Measurements from ENCODE around the gene ZNF100. TPM values are rescaled to one million over a fixed set of nuclear protein-coding genes. Genes with fewer than 3 reads are reported as not detected.
A peak's percentile ranks its signal among the peaks of the same experiment; 100 is the strongest.
"Not testable (repeated sequence)": the region's sequence is repeated elsewhere in the genome, so short reads cannot be mapped to it uniquely, and the experiment has no call there.

ZNF100 gene
- total RNA-seq, 2 experiments from 2014 or later, result 23.4 to 28.2 TPM

DNA sequence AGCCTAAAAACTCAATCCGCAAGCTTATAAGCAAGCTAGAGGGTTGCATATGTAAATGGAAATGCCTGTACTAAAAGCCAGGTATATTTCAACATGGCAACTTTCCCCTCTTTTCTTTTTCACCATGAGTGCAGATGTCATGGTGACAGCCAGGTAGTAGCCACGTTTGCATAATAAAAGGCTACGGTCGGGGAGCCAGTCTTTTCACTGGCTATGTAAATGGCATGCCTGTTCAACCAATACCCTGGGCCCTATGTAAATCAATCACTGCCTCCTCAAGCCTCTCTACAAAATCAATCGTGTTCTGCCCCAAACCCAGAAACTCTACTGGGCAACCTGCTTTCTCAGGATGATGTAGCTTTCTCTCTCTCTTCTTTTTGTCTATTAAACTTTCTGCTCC lies 87.4 kb downstream of the ZNF100 start:
- no peak overlapping the region for H3K27ac Mint-ChIP-seq

DNA sequence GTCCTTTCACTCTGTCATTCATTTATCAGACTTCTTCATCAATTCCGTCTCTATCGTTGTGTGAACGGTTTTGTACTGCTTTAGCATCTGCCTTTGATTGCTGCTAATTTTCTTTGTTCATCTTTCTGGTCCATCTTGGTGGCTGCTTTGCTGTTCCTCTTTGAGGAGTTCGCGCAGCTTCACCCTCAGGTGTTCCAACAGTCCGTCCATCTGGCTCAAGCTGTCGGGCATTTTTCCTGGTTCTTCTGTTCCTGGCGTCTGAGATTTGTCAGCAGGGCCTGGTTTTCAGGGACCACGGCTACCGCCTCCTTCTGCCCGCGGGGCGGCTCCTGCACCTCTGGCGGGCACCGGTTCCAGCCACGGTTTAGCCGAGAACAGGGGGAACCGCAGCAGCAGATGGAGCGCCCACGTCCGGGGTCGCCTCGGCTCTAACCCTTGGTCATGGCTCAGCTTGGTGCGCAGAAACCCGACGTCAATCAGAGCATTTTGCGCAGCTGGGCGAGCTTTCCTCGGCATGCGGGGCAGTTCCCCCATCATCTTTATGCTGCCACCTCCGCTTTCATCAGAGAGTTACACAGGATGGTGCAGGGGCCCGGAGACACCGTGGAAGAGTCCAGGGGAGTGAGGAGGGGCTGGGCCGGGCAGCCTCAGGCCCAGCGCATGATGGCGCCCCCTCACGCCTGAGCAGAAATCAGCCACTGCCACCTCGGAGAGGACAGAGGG lies 89.5 kb downstream of the ZNF100 start:
- H3K27me3 Mint-ChIP-seq, result no peaks in the 10 kb centered on the region
- peak overlapping the region; percentile 60 for H3K4me3 Mint-ChIP-seq
- peaks cover 2% of the 10 kb centered on the region for H3K4me1 Mint-ChIP-seq
- no peak overlapping the region for H3K27ac Mint-ChIP-seq
- H3K36me3 Mint-ChIP-seq, result no peaks in the 10 kb centered on the region
- peaks cover 5% of the 10 kb centered on the region for H3K9me3 Mint-ChIP-seq
- DNase-seq, result peak; percentile 6

More for the DNA sequence above, 87.4 kb downstream of the ZNF100 start:
- Mint-ChIP-seq H3K4me3 (no peak overlapping the region), H3K4me1 (peaks cover 2% of the 10 kb centered on the region), H3K9me3 (peaks cover 5% of the 10 kb centered on the region), H3K27me3 (no peaks in the 10 kb centered on the region), H3K36me3 (no peaks in the 10 kb centered on the region)
- no peak for DNase-seq

DNA sequence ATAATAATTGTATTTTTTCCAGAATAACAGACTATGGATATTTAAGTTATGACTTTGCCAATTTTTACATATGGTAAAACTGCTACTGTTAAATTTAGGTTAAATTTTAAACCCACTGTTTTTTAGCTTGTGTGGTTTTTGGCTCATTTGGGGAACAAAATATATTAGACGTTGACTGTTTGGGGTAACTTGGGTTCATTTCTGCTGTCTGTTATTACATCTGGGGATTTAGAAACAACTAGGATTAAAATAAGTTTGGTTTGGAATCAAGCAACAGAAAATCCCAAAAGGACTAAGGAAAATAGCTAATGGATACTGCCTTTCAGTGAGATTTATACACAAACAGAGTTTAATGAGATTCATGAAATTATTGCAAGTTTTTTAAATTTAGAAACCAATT lies 92.9 kb downstream of the ZNF100 start:
- Mint-ChIP-seq H3K4me3 (no peak overlapping the region), H3K27me3 (no peaks in the 10 kb centered on the region), H3K36me3 (no peaks in the 10 kb centered on the region), H3K9me3 (no peaks in the 10 kb centered on the region), H3K4me1 (peaks cover 2% of the 10 kb centered on the region), H3K27ac (no peak overlapping the region)
- no peak for DNase-seq

DNA sequence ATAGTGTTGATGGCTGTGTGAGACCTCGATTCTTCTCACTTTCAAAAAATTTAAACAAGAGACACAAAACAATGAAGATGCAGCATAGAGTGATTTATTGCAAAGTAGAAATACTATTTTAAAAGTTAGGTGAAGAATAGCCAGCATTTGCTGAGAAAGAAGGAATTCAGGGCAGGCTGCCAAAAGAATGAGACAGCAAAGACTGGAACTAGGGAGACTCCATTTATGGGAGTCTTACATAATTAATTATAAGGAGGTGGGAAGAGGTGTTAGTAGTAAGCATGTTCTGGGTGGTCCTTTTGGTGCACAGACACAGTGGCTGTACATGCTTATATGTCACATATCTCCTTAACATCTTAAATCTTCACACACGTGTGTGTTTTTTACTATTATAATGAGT lies 93.9 kb downstream of the ZNF100 start:
- H3K27ac Mint-ChIP-seq, DNase-seq, H3K27me3 Mint-ChIP-seq, H3K4me3 Mint-ChIP-seq, H3K36me3 Mint-ChIP-seq, H3K4me1 Mint-ChIP-seq, H3K9me3 Mint-ChIP-seq: not testable (repeated sequence)

Other genes starting within 250 kb of the ZNF100 start
- 10 to 100 TPM; 26.0 to 26.5 TPM for gene ZNF43, start 68.6 kb upstream of the ZNF100 start, total RNA-seq
- 1 to 10 TPM in 1 of 2 experiments, under 1 TPM in 1; 0.89 to 1.2 TPM for gene ZNF208, start 243.4 kb upstream of the ZNF100 start, total RNA-seq

Data from activated naive CD8-positive, alpha-beta T cell treated with anti-CD3 and anti-CD28 coated beads for 36 hours (primary cell).